ENCODE results near the gene PNMA8C.

GRCh38 chr19:46411088-46411924 lies 17.4 kb downstream of the PNMA8C start:
- TF ChIP-seq YY1 (IDR thresholded peaks at IDR 0.05; ENCODE audit: low read depth) (no peak), EP300 (IDR thresholded peaks at IDR 0.05; ENCODE audit: borderline replicate concordance) (no peak)

Measured in Ishikawa (cell line).